GM12873 (cell line): ENCODE measurements around the gene STOML3.

Source experiments
- TF ChIP-seq, protein P1 (sequence below): IDR thresholded peaks from 2 replicates; pipeline ENCODE4 v1.5.1; 2012; ENCODE audit warnings: low read depth, mild to moderate bottlenecking, moderate library complexity, low read length, control low read depth; ENCODE audit not compliant: insufficient read depth; ENCODE audit errors: missing control alignments

The STOML3 gene

DNA sequence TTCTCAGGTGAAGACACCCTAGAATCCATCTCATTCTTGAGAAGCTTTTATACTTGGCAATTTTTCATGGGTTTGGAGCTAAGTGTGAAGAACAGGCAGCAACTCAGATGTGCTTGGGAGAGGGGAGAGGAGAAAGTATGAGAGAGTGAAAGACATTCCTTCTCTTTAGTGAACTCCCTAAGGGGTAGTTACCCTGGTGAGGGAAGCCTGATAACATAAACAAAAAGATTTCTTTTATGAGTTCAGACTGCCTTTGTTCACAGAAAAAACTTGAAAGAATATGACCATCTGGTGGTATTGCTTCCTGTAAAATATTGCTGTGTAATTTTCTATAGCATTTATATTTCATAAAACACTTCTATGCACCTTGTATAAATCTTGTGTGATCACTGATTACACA is at the start of gene STOML3:
Gene STOML3 (minus strand): TSS at position 139 of the 400 bp plus-strand sequence. CDS start 110 bp downstream, at position 29.
- TF ChIP-seq, protein P1, sequence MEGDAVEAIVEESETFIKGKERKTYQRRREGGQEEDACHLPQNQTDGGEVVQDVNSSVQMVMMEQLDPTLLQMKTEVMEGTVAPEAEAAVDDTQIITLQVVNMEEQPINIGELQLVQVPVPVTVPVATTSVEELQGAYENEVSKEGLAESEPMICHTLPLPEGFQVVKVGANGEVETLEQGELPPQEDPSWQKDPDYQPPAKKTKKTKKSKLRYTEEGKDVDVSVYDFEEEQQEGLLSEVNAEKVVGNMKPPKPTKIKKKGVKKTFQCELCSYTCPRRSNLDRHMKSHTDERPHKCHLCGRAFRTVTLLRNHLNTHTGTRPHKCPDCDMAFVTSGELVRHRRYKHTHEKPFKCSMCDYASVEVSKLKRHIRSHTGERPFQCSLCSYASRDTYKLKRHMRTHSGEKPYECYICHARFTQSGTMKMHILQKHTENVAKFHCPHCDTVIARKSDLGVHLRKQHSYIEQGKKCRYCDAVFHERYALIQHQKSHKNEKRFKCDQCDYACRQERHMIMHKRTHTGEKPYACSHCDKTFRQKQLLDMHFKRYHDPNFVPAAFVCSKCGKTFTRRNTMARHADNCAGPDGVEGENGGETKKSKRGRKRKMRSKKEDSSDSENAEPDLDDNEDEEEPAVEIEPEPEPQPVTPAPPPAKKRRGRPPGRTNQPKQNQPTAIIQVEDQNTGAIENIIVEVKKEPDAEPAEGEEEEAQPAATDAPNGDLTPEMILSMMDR: no peak

DNA sequence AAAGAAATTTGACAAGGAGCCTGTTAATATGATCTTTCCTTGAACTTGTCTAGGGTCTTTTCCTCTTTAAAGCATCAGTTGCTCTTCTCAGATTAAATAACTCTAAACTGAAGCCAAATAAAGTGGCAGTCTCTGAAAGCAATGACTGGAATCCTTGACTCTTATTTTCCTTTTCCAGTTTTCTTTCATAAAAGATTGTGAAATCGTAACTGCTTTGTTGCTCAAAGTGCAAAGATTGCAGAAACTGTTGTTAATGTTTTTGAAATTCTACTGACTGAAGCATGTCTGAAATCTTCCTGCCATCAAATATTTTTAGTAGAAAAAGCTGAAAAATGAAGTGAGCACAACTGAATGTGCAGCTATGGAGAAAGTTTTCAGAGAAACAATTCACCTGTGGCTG is 49.6 kb upstream of the STOML3 start:
- TF ChIP-seq, protein P1: no peak

DNA sequence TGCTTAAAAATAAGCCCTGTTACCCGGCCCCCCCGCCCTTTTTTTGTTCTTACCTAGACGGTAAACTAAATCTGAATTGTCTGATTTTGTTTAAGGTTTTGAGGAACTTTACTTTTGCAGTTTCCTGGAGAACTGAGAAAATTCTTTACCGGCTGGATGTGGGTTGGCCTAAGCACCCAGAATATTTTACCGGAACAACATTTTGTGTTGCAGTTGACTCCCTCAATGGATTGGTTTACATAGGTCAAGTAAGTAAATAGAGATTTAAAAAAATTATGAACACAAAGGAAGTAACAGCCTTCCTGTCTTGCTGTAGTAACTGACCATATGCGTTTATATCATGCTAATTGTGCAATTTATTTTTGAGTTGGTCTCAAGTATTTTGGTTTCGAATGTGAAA is 48.4 kb upstream of the STOML3 start:
- TF ChIP-seq, protein P1: no peak

GRCh38 chr13:39038569-39039030 is 48.0 kb upstream of the STOML3 start:
- TF ChIP-seq, protein P1: no peak

- TF ChIP-seq, protein P1: no peak
Observed at GRCh38 chr13:39037880-39038568, 47.4 kb upstream of the STOML3 start, which contains the start of the genes NHLRC3 and PROSER1. NHLRC3 (plus strand) TSS chr13:39038456; CDS start chr13:39038640, 184 bp downstream. PROSER1 (minus strand) TSS chr13:39038089; CDS start chr13:39037242, 847 bp downstream.

DNA sequence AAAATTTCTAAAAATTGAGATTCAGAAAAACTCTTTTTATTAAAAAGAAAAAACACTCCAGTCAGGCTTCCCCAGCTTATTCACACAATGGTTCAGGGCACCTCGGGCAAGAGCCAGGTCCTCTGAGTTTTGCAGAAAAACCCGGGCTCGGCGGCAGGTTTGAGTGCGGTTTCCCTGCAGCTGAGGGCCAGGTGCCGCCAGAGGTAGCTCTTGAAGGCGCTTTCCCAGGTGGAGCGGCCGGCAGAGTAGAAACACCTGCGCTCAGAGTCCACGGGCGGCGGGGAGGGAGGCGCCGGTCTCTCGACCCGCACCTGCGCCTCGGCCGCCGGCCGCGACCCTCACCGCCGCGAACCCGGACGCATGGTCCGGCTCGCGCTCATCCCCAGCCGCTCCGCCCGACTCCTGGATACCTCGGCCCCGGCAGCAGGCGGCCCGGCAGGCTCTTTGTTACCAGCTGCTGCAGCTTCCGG is 46.8 kb upstream of the STOML3 start:
- TF ChIP-seq, protein P1: no peak

DNA sequence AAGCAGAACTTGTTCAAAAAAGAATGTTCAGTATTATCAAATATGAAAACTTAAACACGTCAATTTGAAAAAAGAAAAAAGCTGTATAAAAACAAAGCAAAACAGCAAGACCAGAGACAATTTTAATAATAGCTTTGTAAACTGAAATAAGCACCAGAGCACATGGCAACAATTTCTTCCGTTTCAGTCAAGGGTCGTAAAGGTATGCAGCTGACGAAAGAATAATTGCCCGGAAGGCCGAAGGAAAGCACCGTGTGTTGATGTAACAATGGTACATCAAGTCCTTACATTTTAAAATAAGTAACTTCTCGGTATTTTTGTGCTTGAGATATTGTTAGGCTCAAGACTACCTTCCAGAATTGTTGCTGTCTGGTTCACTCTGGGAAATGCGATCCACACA is 45.6 kb upstream of the STOML3 start:
- TF ChIP-seq, protein P1: no peak
